NB4 (cell line): ENCODE results near the gene CELA2B.

Source experiments
- CTCF ChIP-seq: IDR thresholded peaks from one replicate; pipeline ENCODE4 v1.5.1; 2012; ENCODE audit warnings: low read depth, low read length
- MAX ChIP-seq: IDR thresholded peaks from 2 replicates; pipeline ENCODE4 v1.6.1; 2011; ENCODE audit warnings: low read depth, low read length
- POLR2A ChIP-seq: IDR thresholded peaks from 2 replicates; pipeline ENCODE4 v1.6.1; 2011; ENCODE audit warnings: mild to moderate bottlenecking; ENCODE audit not compliant: insufficient read length; ENCODE audit errors: extremely low read depth

GRCh38 chr1:15431571-15431948, 44.3 kb upstream of the CELA2B start:
- no peak for TF ChIP-seq CTCF
- no peak for TF ChIP-seq MAX
- no peak for TF ChIP-seq POLR2A
